Tibial nerve (tissue), 4 donors: ENCODE data around the gene GIMD1.

Experiments used
- EP300 ChIP-seq, 2 donors: sonication (generic); formaldehyde crosslinking; IDR thresholded peaks; one replicate each; pipeline ENCODE4 v1.6.1; 2017; ENCODE audit warnings: antibody characterized with exemption in 2 of 2, mild to moderate bottlenecking in 1 of 2
- POLR2A ChIP-seq, 2 donors: fragments of 450-650 bp; IDR thresholded peaks; one replicate each; pipeline ENCODE4 v1.6.1; 2017; ENCODE audit warnings: antibody characterized with exemption in 2 of 2, mild to moderate bottlenecking in 2 of 2, moderate library complexity in 2 of 2
- TF ChIP-seq, protein P1 (sequence below), 5 experiments: fragments of 200-600 bp in 3 of 5; fragments of 450-650 bp in 2 of 5; sonication (generic) in 3 of 5; IDR thresholded peaks; one replicate each; pipeline ENCODE4 v1.5.1; 2016 to 2019; ENCODE audit warnings: antibody characterized with exemption in 5 of 5, mild to moderate bottlenecking in 3 of 5, moderate library complexity in 2 of 5

GRCh38 chr4:106318511-106318910 lies 50.1 kb downstream of the GIMD1 start:
- TF ChIP-seq EP300 (IDR thresholded peaks at IDR 0.05) (no peak), POLR2A (IDR thresholded peaks at IDR 0.05) (no peak)
- TF ChIP-seq, protein P1, sequence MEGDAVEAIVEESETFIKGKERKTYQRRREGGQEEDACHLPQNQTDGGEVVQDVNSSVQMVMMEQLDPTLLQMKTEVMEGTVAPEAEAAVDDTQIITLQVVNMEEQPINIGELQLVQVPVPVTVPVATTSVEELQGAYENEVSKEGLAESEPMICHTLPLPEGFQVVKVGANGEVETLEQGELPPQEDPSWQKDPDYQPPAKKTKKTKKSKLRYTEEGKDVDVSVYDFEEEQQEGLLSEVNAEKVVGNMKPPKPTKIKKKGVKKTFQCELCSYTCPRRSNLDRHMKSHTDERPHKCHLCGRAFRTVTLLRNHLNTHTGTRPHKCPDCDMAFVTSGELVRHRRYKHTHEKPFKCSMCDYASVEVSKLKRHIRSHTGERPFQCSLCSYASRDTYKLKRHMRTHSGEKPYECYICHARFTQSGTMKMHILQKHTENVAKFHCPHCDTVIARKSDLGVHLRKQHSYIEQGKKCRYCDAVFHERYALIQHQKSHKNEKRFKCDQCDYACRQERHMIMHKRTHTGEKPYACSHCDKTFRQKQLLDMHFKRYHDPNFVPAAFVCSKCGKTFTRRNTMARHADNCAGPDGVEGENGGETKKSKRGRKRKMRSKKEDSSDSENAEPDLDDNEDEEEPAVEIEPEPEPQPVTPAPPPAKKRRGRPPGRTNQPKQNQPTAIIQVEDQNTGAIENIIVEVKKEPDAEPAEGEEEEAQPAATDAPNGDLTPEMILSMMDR (IDR thresholded peaks at IDR 0.05), result no peak
